ENCODE measurements around the gene DROSHA.

- no peak for TF ChIP-seq EP300 (IDR thresholded peaks at IDR 0.05)
- no peak for TF ChIP-seq CTCF (IDR thresholded peaks at IDR 0.05)
- TF ChIP-seq POLR2A (IDR thresholded peaks at IDR 0.05), result no peak
- no peak for TF ChIP-seq POLR2AphosphoS5 (IDR thresholded peaks at IDR 0.05)
Observed at GRCh38 chr5:31574772-31575171, 42.9 kb upstream of the DROSHA start.

All from stomach (tissue), 4 donors.